Nephron (organoid): Measurements from ENCODE around the gene CNOT6.

Source experiments
- H3K27ac Mint-ChIP-seq, 3 experiments: 2 replicates each; pipeline ENCODE4 v1.8.0; 2020; ENCODE audit warnings: mixed read lengths in 3 of 3, mild to moderate bottlenecking in 2 of 3, moderate library complexity in 1 of 3
- H3K27me3 Mint-ChIP-seq: 2 replicates; pipeline ENCODE4 v1.8.0; 2021; ENCODE audit warnings: low read depth, mild to moderate bottlenecking, moderate library complexity, mixed read lengths
- H3K36me3 Mint-ChIP-seq: 2 replicates; pipeline ENCODE4 v1.8.0; 2020; ENCODE audit warnings: low read depth, mixed read lengths
- H3K4me1 Mint-ChIP-seq: 2 replicates; pipeline ENCODE4 v1.8.0; 2020; ENCODE audit warnings: mixed read lengths
- H3K4me3 Mint-ChIP-seq, 3 experiments: 2 replicates each; pipeline ENCODE4 v1.8.0; 2020; ENCODE audit warnings: mild to moderate bottlenecking in 3 of 3, mixed read lengths in 3 of 3, moderate library complexity in 2 of 3
- H3K9me3 Mint-ChIP-seq: 2 replicates; pipeline ENCODE4 v1.8.0; 2020; ENCODE audit warnings: mixed read lengths
- CTCF ChIP-seq, 3 experiments: fragments of 200-600 bp; sonication (generic); IDR thresholded peaks; one replicate each; pipeline ENCODE4 v1.5.0; 2021; ENCODE audit warnings: antibody characterized with exemption in 3 of 3; ENCODE audit not compliant: unreplicated experiment in 3 of 3

CNOT6 gene

GRCh38 chr5:180467028-180467975 lies 26.9 kb upstream of the CNOT6 start:
- Mint-ChIP-seq H3K4me3 (no peak overlapping the region), H3K27me3 (peaks cover 27% of the 10 kb centered on the region), H3K27ac (no peak overlapping the region), H3K4me1 (no peaks in the 10 kb centered on the region), H3K36me3 (no peaks in the 10 kb centered on the region), H3K9me3 (no peaks in the 10 kb centered on the region)
- no peak for TF ChIP-seq CTCF (IDR thresholded peaks at IDR 0.05; ENCODE audit: unreplicated experiment in 3 of 3)

- H3K4me1 Mint-ChIP-seq = no peaks in the 10 kb centered on the region
- H3K36me3 Mint-ChIP-seq = no peaks in the 10 kb centered on the region
- no peak for TF ChIP-seq CTCF (IDR thresholded peaks at IDR 0.05; ENCODE audit: unreplicated experiment in 3 of 3)
- H3K4me3 Mint-ChIP-seq = no peak overlapping the region
- H3K9me3 Mint-ChIP-seq = no peaks in the 10 kb centered on the region
- no peak overlapping the region for H3K27ac Mint-ChIP-seq
- H3K27me3 Mint-ChIP-seq = peaks cover 27% of the 10 kb centered on the region
These were observed 26.0 kb upstream of the CNOT6 start for GRCh38 chr5:180467989-180468731.

- Mint-ChIP-seq H3K9me3 (no peaks in the 10 kb centered on the region), H3K4me3 (no peak overlapping the region), H3K27ac (no peak overlapping the region), H3K4me1 (no peaks in the 10 kb centered on the region), H3K36me3 (no peaks in the 10 kb centered on the region), H3K27me3 (peaks cover 27% of the 10 kb centered on the region)
- TF ChIP-seq CTCF (IDR thresholded peaks at IDR 0.05; ENCODE audit: unreplicated experiment in 3 of 3) = no peak
These were observed 25.2 kb upstream of the CNOT6 start for GRCh38 chr5:180468732-180469585.

- Mint-ChIP-seq H3K4me1 (no peaks in the 10 kb centered on the region), H3K9me3 (no peaks in the 10 kb centered on the region), H3K36me3 (no peaks in the 10 kb centered on the region), H3K27me3 (peaks cover 27% of the 10 kb centered on the region), H3K4me3 (no peak overlapping the region), H3K27ac (no peak overlapping the region)
- TF ChIP-seq CTCF (IDR thresholded peaks at IDR 0.05; ENCODE audit: unreplicated experiment in 3 of 3) = no peak
These were observed 24.7 kb upstream of the CNOT6 start for GRCh38 chr5:180469586-180469865.

- H3K4me1 Mint-ChIP-seq = no peaks in the 10 kb centered on the region
- no peaks in the 10 kb centered on the region for H3K36me3 Mint-ChIP-seq
- peaks cover 27% of the 10 kb centered on the region for H3K27me3 Mint-ChIP-seq
- no peak for TF ChIP-seq CTCF (IDR thresholded peaks at IDR 0.05; ENCODE audit: unreplicated experiment in 3 of 3)
- no peaks in the 10 kb centered on the region for H3K9me3 Mint-ChIP-seq
- H3K4me3 Mint-ChIP-seq = no peak overlapping the region
- no peak overlapping the region for H3K27ac Mint-ChIP-seq
These were observed 24.3 kb upstream of the CNOT6 start for GRCh38 chr5:180469866-180470265.
